Lower leg skin (tissue), 3 donors: ENCODE measurements around the gene GLE1.

Experiments used
- POLR2A ChIP-seq, 2 donors: fragments of 450-650 bp; IDR thresholded peaks; one replicate each; pipeline ENCODE4 v1.6.1; 2016 to 2017; ENCODE audit warnings: antibody characterized with exemption in 2 of 2, mild to moderate bottlenecking in 1 of 2, moderate library complexity in 1 of 2
- TF ChIP-seq, protein P1 (sequence below), 3 donors: fragments of 450-650 bp; IDR thresholded peaks; one replicate each; pipeline ENCODE4 v1.5.1; 2016; ENCODE audit warnings: antibody characterized with exemption in 3 of 3, mild to moderate bottlenecking in 3 of 3, moderate library complexity in 2 of 3

- TF ChIP-seq, protein P1, sequence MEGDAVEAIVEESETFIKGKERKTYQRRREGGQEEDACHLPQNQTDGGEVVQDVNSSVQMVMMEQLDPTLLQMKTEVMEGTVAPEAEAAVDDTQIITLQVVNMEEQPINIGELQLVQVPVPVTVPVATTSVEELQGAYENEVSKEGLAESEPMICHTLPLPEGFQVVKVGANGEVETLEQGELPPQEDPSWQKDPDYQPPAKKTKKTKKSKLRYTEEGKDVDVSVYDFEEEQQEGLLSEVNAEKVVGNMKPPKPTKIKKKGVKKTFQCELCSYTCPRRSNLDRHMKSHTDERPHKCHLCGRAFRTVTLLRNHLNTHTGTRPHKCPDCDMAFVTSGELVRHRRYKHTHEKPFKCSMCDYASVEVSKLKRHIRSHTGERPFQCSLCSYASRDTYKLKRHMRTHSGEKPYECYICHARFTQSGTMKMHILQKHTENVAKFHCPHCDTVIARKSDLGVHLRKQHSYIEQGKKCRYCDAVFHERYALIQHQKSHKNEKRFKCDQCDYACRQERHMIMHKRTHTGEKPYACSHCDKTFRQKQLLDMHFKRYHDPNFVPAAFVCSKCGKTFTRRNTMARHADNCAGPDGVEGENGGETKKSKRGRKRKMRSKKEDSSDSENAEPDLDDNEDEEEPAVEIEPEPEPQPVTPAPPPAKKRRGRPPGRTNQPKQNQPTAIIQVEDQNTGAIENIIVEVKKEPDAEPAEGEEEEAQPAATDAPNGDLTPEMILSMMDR (IDR thresholded peaks at IDR 0.05): no peak
- no peak for TF ChIP-seq POLR2A (IDR thresholded peaks at IDR 0.05)
These were observed 24.1 kb downstream of the GLE1 start for GRCh38 chr9:128528445-128529160.
